Ovary (tissue), 3 donors: ENCODE data around the gene KCNN2.

Experiments used
- CTCF ChIP-seq, 3 donors: fragments of 450-650 bp in 2 of 3; fragments of 200-600 bp in 1 of 3; IDR thresholded peaks; one replicate each; pipeline versions ENCODE4 v1.5.1 to v1.8.0; 2016 to 2022; ENCODE audit warnings: antibody characterized with exemption in 3 of 3, mild to moderate bottlenecking in 1 of 3
- POLR2A ChIP-seq: fragments of 450-650 bp; IDR thresholded peaks from one replicate; pipeline ENCODE4 v1.6.1; 2017; ENCODE audit warnings: antibody characterized with exemption, mild to moderate bottlenecking, moderate library complexity
- donor health status: DM: no; HTN: no; CAD: no.

GRCh38 chr5:114473541-114473940 is 111.7 kb downstream of the KCNN2 start:
- TF ChIP-seq POLR2A: no peak
- TF ChIP-seq CTCF (IDR thresholded peaks at IDR 0.05): no peak
